H1 (cell line): ENCODE measurements around the gene ASIP. TPM values are rescaled to one million over a fixed set of nuclear protein-coding genes. Genes with fewer than 3 reads are reported as not detected.

Experiments used
- HDAC2 ChIP-seq, 2 experiments: fragments of 300-600 bp in 1 of 2; sonication (generic) in 1 of 2; IDR thresholded peaks; 2 replicates each; pipeline ENCODE4 v1.6.1; 2011 to 2012; ENCODE audit warnings: low read depth in 2 of 2, low read length in 2 of 2, mild to moderate bottlenecking in 2 of 2, moderate library complexity in 2 of 2, borderline replicate concordance in 1 of 2, inconsistent platforms in 1 of 2
- SP1 ChIP-seq: IDR thresholded peaks from 2 replicates; pipeline ENCODE4 v1.6.1; 2011; ENCODE audit warnings: low read depth, low read length
- TCF12 ChIP-seq: IDR thresholded peaks from 2 replicates; pipeline ENCODE4 v1.6.1; 2011; ENCODE audit warnings: low read depth, mild to moderate bottlenecking, low read length
- polyA plus RNA-seq, 7 experiments: library from polyadenylated mRNA; depleted of rRNA in 3 of 7; stranded (reverse) in 5 of 7; unstranded in 2 of 7; fragments of >200 nt in 5 of 7; fragments of 200-250 nt in 2 of 7; gene quantifications; 1 replicate in 5 of 7; 2 replicates in 1 of 7; 4 replicates in 1 of 7; pipeline versions ENCODE4 v1.2.1 to v1.2.3, GENCODE V29; 2011 to 2013; ENCODE audit warnings: missing spikeins in 2 of 7, mixed read lengths in 2 of 7
- total RNA-seq: library from RNA; stranded (reverse); fragmentation: NEBNext Ultra II Directional; extraction: Animal tissue kit (Norgen Biotek cat#: 25700); gene quantifications from 2 replicates; pipeline ENCODE4 v1.2.1, GENCODE V29; 2021
- TF ChIP-seq, protein P1 (sequence below): IDR thresholded peaks from 2 replicates; pipeline ENCODE4 v1.6.1; 2012; ENCODE audit warnings: inconsistent platforms

The ASIP gene
- total and polyA plus RNA-seq, 2 of the 8 experiments (the other 6 are each of a cell fraction or from before 2014, with no cell fraction given) = not detected

DNA sequence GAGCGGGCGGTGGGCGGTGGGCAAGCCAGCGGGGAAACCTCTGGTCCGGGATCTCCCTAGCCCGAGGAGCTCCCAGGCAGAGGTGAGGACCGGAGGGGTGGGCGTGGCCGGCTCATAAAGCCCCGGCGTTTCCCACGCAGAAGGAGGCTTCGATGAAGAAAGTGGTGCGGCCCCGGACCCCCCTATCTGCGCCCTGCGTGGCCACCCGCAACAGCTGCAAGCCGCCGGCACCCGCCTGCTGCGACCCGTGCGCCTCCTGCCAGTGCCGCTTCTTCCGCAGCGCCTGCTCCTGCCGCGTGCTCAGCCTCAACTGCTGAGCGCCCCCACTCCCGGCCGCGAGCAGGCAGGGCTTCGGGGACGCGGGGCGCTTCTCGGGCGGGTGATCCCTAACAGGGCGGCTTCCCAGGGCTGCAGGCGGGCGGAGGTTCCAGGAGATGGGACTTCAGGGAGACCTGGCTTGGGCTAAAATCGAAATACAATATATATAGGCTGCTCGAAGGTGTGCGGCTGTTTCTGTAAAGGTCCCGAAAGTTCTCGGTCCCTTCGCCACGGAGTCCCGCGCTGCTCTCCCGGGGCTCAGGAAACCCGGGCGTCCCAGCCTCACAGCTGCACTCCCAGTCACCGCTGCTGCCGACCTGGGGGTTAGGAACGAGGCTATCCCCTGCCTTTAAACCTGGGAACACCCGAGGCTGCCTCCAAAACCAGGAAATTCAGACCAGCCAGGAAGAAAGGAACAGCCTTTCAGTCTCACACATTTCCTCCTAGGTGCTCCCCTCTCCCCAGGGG is 27.8 kb downstream of the ASIP start (continued):
- TF ChIP-seq, protein P1, sequence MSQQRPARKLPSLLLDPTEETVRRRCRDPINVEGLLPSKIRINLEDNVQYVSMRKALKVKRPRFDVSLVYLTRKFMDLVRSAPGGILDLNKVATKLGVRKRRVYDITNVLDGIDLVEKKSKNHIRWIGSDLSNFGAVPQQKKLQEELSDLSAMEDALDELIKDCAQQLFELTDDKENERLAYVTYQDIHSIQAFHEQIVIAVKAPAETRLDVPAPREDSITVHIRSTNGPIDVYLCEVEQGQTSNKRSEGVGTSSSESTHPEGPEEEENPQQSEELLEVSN = peak; percentile 95
- 0 out of 2 replicates have a peak, but pooled peaks have one; percentile 50 for TF ChIP-seq SP1
- 0 out of 2 replicates have a peak, but pooled peaks have one; percentile 22 for TF ChIP-seq TCF12
- peak in 1 of 2 experiments; percentile 21; a peak in 1 of 4 replicates for TF ChIP-seq HDAC2 (IDR thresholded peaks at IDR 0.05; ENCODE audit: borderline replicate concordance in 1 of 2, low read depth in 2 of 2, low read length in 2 of 2)
